HCT116 (cell line): ENCODE results near the gene GALNT2. TPM values are rescaled to one million over a fixed set of nuclear protein-coding genes. Genes with fewer than 3 reads are reported as not detected.

Experiments used
- ATAC-seq: fragments of 200-7000 bp; cut with Tn5 transposase; 2 replicates; pipeline ENCODE4 v1.9.1; 2020; ENCODE audit warnings: mild to moderate bottlenecking, moderate library complexity
- BruUV-seq: library from RNA; stranded (reverse); fragments of 400-500 nt; replicated peaks from 2 replicates; lab custom pipeline; 2021; lab: Mats Ljungman, UMichigan
- CTCF ChIA-PET: fragments of 300-600 bp; sonication (Branson Sonifier 250); formaldehyde crosslinking; loops from one replicate; lab custom pipeline; 2021; ENCODE audit warnings: antibody characterized with exemption; lab: Charles Lee
- POLR2A ChIA-PET: fragments of 300-600, 350-600 bp; sonication (Branson Sonifier 250); formaldehyde crosslinking; loops from one replicate; lab custom pipeline; 2021; ENCODE audit warnings: antibody characterized with exemption; lab: Charles Lee
- RAD21 ChIA-PET, 2 experiments: fragments of 300-600 bp; sonication (Branson Sonifier 250); formaldehyde crosslinking; loops; one replicate each; lab custom pipeline; 2023; ENCODE audit warnings: low total read pairs in 2 of 2; ENCODE audit not compliant: uncharacterized antibody in 2 of 2, unreplicated experiment in 2 of 2, low non-redundant PET in 1 of 2; lab: Charles Lee
- DNase-seq: peaks from one replicate; pipeline ENCODE4 v3.0.0-alpha.2; 2010; ENCODE audit warnings: low read depth, low spot score
- H2AFZ ChIP-seq: fragments of 200-600 bp; shearing (Covaris generic), sonication (generic); 2 replicates; pipeline ENCODE4 v1.6.1; 2017; ENCODE audit warnings: low read depth, mixed run types, mixed read lengths, antibody characterized with exemption, low read length; ENCODE audit not compliant: poor library complexity, severe bottlenecking
- H3K27ac ChIP-seq: 2 replicates; pipeline ENCODE4 v1.5.1; 2012; ENCODE audit warnings: low read depth, low read length
- H3K27me3 ChIP-seq: fragments of 200-600 bp; sonication (generic); 2 replicates; pipeline ENCODE4 v1.6.1; 2016; ENCODE audit warnings: mixed run types, low read length, mixed read lengths; ENCODE audit not compliant: insufficient read depth
- H3K36me3 ChIP-seq, 2 experiments: fragments of 200-500 bp in 1 of 2; fragments of 200-600 bp in 1 of 2; sonication (Bioruptor generic) in 1 of 2; sonication (generic) in 1 of 2; 2 replicates each; pipeline versions ENCODE4 v1.5.1 to v1.6.1; 2014 to 2016; ENCODE audit warnings: low read length in 2 of 2, inconsistent platforms in 1 of 2, mixed read lengths in 1 of 2, mixed run types in 1 of 2; ENCODE audit not compliant: insufficient read depth in 2 of 2, control insufficient read depth in 1 of 2
- H3K4me1 ChIP-seq, 2 experiments: fragments of 200-600 bp in 1 of 2; sonication (generic) in 1 of 2; 2 replicates each; pipeline versions ENCODE4 v1.5.1 to v1.6.1; 2012 to 2017; ENCODE audit warnings: low read length in 2 of 2, inconsistent platforms in 1 of 2, mild to moderate bottlenecking in 1 of 2, mixed read lengths in 1 of 2, mixed run types in 1 of 2, moderate library complexity in 1 of 2; ENCODE audit not compliant: insufficient read depth in 2 of 2, control insufficient read depth in 1 of 2
- H3K4me2 ChIP-seq: fragments of 200-600 bp; sonication (generic); 2 replicates; pipeline ENCODE4 v1.6.1; 2017; ENCODE audit warnings: mixed run types, low read length, mixed read lengths
- H3K4me3 ChIP-seq, 2 experiments: fragments of 200-600 bp in 1 of 2; sonication (generic) in 1 of 2; replicated peaks in 1 of 2; 2 replicates each; pipeline ENCODE4 v1.5.1; 2011 to 2016; ENCODE audit warnings: low read length in 2 of 2, control low read depth in 1 of 2, low read depth in 1 of 2, mild to moderate bottlenecking in 1 of 2, mixed read lengths in 1 of 2, mixed run types in 1 of 2
- H3K79me2 ChIP-seq: fragments of 200-600 bp; sonication (generic); 2 replicates; pipeline ENCODE4 v1.6.1; 2017; ENCODE audit warnings: mild to moderate bottlenecking, mixed run types, low read length, moderate library complexity, mixed read lengths; ENCODE audit not compliant: insufficient read depth
- H3K9ac ChIP-seq: fragments of 200-600 bp; sonication (generic); 2 replicates; pipeline ENCODE4 v1.6.1; 2016; ENCODE audit warnings: low read length, mixed read lengths
- H3K9me2 ChIP-seq: fragments of 200-600 bp; sonication (generic), shearing (Covaris generic); 2 replicates; pipeline ENCODE4 v1.6.1; 2017; ENCODE audit warnings: mixed run types, mild to moderate bottlenecking, moderate library complexity; ENCODE audit not compliant: insufficient read depth
- H3K9me3 ChIP-seq, 2 experiments: fragments of 200-500 bp in 1 of 2; fragments of 200-600 bp in 1 of 2; sonication (Bioruptor generic) in 1 of 2; sonication (generic) in 1 of 2; 2 replicates each; pipeline ENCODE4 v1.6.1; 2014 to 2017; ENCODE audit warnings: low read length in 2 of 2, mixed read lengths in 2 of 2, inconsistent platforms in 1 of 2, low read depth in 1 of 2, mild to moderate bottlenecking in 1 of 2, mixed run types in 1 of 2, moderate library complexity in 1 of 2; ENCODE audit not compliant: control insufficient read depth in 1 of 2, insufficient read depth in 1 of 2
- H4K20me1 ChIP-seq: fragments of 200-600 bp; sonication (generic), shearing (Covaris generic); 2 replicates; pipeline ENCODE4 v1.6.1; 2017; ENCODE audit warnings: mixed run types, mild to moderate bottlenecking, moderate library complexity; ENCODE audit not compliant: insufficient read depth
- CEBPB ChIP-seq: IDR thresholded peaks from 2 replicates; pipeline ENCODE4 v1.6.1; 2012; ENCODE audit warnings: low read depth
- EGR1 ChIP-seq: IDR thresholded peaks from 2 replicates; pipeline ENCODE4 v1.6.1; 2012; ENCODE audit warnings: low read depth
- ELF1 ChIP-seq: IDR thresholded peaks from 2 replicates; pipeline ENCODE4 v1.6.1; 2012; ENCODE audit warnings: low read depth, borderline replicate concordance
- EZH2phosphoT487 ChIP-seq: fragments of 200-600 bp; IDR thresholded peaks from 2 replicates; pipeline ENCODE4 v1.6.1; 2018; ENCODE audit warnings: antibody characterized with exemption, borderline replicate concordance
- FOSL1 ChIP-seq: IDR thresholded peaks from 2 replicates; pipeline ENCODE4 v1.6.1; 2012; ENCODE audit warnings: low read depth
- POLR2A ChIP-seq: IDR thresholded peaks from 2 replicates; pipeline ENCODE4 v1.7.0; 2011; ENCODE audit warnings: borderline replicate concordance; ENCODE audit not compliant: insufficient read depth, insufficient read length; ENCODE audit errors: extremely low read depth
- POLR2AphosphoS5 ChIP-seq: IDR thresholded peaks from 2 replicates; pipeline ENCODE4 v1.6.1; 2011; ENCODE audit warnings: mild to moderate bottlenecking, low read depth, low read length, moderate library complexity
- REST ChIP-seq: IDR thresholded peaks from 2 replicates; pipeline ENCODE4 v1.6.1; 2012; ENCODE audit warnings: low read depth
- SIN3A ChIP-seq: IDR thresholded peaks from 2 replicates; pipeline ENCODE4 v1.6.1; 2012; ENCODE audit warnings: low read depth
- SRF ChIP-seq: IDR thresholded peaks from 2 replicates; pipeline ENCODE4 v1.6.1; 2012; ENCODE audit warnings: low read depth
- YY1 ChIP-seq: IDR thresholded peaks from 2 replicates; pipeline ENCODE4 v1.6.1; 2011; ENCODE audit warnings: low read length, low read depth, moderate library complexity, mild to moderate bottlenecking; ENCODE audit not compliant: insufficient replicate concordance; ENCODE audit errors: extremely low read depth
- ZFX ChIP-seq: fragments of 450-650 bp; IDR thresholded peaks from 2 replicates; pipeline ENCODE4 v1.6.1; 2017
- intact Hi-C: fragments of 100-400 bp; cut with micrococcal nuclease; formaldehyde crosslinking; loops from 2 replicates; pipeline ENCODE4 v1.10.0; 2022
- total RNA-seq: library from RNA; stranded (reverse); gene quantifications from one replicate; pipeline ENCODE4 v1.2.1, GENCODE V29; 2021; ENCODE audit not compliant: unreplicated experiment
- TF ChIP-seq, protein P1 (sequence below), 3 experiments: fragments of 200-600 bp in 1 of 3; sonication (generic) in 1 of 3; IDR thresholded peaks in 2 of 3; conservative IDR thresholded peaks in 1 of 3; 2 replicates each; pipeline ENCODE4 v1.5.1; 2012 to 2017; ENCODE audit warnings: low read depth in 2 of 3, low read length in 2 of 3, antibody characterized with exemption in 1 of 3, borderline replicate concordance in 1 of 3, control low read depth in 1 of 3, mild to moderate bottlenecking in 1 of 3, mixed read lengths in 1 of 3, mixed run types in 1 of 3, moderate library complexity in 1 of 3; ENCODE audit not compliant: insufficient read depth in 1 of 3

Gene GALNT2
- total RNA-seq, 1 experiment from 2014 or later: 40.8 TPM

DNA sequence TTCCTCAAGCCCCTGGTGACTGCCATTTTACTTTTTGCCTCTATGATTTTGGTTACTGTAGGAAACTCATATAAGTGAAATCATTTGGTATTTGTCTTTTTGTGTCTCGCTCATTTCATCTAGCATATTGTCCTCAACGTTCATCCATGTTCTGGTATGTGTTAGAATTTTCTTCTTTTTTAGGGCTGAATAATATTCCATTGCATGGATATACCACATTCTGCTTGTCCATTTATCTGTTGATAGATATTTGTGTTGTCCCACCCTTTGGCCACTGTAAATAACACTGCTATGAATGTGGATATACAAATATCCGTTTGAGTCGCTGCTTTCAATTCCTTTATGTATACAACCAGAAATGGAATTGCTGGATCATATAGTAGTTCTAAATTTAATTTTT is 4.5 kb upstream of the GALNT2 start:
- Histone ChIP-seq H3K9ac (no peak overlapping the region), H3K27me3 (no peaks in the 10 kb centered on the region; the same call in 1 of the 2 replicates), H3K4me1 (peaks cover 5 to 8% of the 10 kb centered on the region in 2 experiments; a peak in 3 of 4 replicates), H3K79me2 (no peaks in the 10 kb centered on the region; the same call in 1 of the 2 replicates), H4K20me1 (no peaks in the 10 kb centered on the region), H3K9me3 (no peaks in the 10 kb centered on the region), H3K27ac (no peak overlapping the region), H3K4me2 (no peak overlapping the region), H3K36me3 (no peaks in the 10 kb centered on the region), H3K4me3 (no peak overlapping the region), H3K9me2 (no peaks in the 10 kb centered on the region), H2AFZ (no peak overlapping the region)
- RAD21 ChIA-PET: no interaction called here
- ATAC-seq (no peak), DNase-seq (no peak)
- intact Hi-C loops: no loop called here
- CTCF ChIA-PET: no interaction called here
- POLR2A ChIA-PET: no interaction called here
- BruUV-seq: no TSS peak
- TF ChIP-seq, protein P1, sequence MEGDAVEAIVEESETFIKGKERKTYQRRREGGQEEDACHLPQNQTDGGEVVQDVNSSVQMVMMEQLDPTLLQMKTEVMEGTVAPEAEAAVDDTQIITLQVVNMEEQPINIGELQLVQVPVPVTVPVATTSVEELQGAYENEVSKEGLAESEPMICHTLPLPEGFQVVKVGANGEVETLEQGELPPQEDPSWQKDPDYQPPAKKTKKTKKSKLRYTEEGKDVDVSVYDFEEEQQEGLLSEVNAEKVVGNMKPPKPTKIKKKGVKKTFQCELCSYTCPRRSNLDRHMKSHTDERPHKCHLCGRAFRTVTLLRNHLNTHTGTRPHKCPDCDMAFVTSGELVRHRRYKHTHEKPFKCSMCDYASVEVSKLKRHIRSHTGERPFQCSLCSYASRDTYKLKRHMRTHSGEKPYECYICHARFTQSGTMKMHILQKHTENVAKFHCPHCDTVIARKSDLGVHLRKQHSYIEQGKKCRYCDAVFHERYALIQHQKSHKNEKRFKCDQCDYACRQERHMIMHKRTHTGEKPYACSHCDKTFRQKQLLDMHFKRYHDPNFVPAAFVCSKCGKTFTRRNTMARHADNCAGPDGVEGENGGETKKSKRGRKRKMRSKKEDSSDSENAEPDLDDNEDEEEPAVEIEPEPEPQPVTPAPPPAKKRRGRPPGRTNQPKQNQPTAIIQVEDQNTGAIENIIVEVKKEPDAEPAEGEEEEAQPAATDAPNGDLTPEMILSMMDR (IDR thresholded peaks at IDR 0.05 in 2 of 3, conservative IDR thresholded peaks at IDR 0.05 in 1 of 3; ENCODE audit: borderline replicate concordance in 1 of 3, insufficient read depth in 1 of 3, low read depth in 2 of 3, low read length in 2 of 3): no peak
- TF ChIP-seq REST (no peak), FOSL1 (no peak), POLR2A (no peak), EGR1 (no peak), CEBPB (no peak), ZFX (no peak), SIN3A (no peak), YY1 (no peak), EZH2phosphoT487 (no peak), ELF1 (no peak), POLR2AphosphoS5 (no peak), SRF (no peak)
